ENCODE data around the gene MTG1.
"Not testable (repeated sequence)": the region's sequence is repeated elsewhere in the genome, so short reads cannot be mapped to it uniquely, and the experiment has no call there.

MTG1 gene

GRCh38 chr10:133431888-133432613, 38.1 kb downstream of the MTG1 start:
- not testable (repeated sequence) for DNase-seq

- not testable (repeated sequence) for DNase-seq
Observed at GRCh38 chr10:133432789-133433188, 38.8 kb downstream of the MTG1 start.

- DNase-seq: no peak
Observed at GRCh38 chr10:133438711-133439273, 44.8 kb downstream of the MTG1 start.

DNA sequence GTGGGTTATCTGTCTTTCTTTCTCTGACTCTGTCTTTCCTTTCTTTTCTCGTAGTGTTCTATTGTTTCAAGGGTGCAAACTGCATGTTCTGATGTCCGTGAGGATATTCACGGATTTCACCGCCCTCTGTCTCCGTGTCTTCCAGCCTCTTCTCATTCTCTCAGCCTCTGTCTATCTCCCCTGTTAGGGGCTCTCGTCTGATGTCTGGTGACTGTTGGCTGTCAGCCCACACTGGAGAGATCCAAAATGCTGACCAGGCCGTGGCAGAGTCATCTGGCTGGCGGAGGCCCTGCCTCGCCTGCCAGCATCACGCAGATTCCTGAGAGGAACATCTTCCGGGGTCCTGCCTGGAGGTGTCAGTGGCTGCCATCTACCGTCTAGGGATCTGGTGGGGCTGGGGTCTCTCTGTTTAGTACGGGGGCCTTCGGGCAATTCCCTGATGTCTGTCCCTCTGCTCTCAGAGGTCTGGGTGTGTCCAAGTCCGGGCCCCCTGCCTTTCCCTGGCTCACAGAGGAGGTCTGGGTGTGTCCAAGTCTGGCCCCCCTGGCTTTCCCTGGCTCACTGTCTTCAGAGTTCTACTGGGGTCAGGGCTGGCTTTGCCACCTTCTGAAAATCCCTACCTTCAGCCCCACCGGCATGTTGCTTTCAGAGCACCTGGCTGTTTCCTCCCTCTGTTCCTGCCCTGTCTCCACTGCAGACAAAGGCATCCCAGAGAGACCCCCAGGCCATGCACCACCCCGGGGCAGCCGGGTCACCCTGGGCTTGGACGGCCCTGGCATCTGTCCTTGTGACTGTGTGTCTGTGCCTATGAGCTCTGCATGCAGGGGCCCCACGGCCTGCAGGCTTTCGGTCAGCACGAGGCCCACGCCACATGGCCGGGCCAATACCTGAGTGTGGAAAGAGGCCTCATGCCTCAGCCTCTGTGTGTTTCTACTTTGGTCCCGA, 45.8 kb downstream of the MTG1 start:
- DNase-seq: no peak

- no peak for DNase-seq
Observed at GRCh38 chr10:133440633-133441285, 46.8 kb downstream of the MTG1 start.

GRCh38 chr10:133441356-133441755, 47.4 kb downstream of the MTG1 start:
- not testable (repeated sequence) for DNase-seq

DNA sequence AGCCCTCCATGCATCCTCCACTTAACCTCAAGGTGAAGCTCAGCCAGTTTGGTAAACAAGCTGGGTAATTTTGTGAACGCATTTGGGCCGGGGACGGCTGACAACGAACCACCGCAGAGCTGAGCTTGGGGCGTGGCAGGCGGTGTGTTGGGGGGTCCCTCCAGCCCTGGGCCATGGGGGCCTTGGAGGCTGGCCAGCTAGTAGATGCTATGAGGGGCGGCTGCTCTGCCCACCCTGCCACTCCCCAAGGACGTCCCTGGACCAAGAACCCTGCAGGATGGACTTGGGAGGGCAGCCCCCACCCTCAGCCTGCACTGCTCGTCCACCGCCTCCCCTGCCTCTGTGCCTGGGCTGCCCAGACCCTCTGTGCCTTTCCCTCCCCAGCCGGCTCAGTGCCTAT, 47.8 kb downstream of the MTG1 start:
- DNase-seq: no peak

GRCh38 chr10:133442191-133442966, 48.4 kb downstream of the MTG1 start:
- DNase-seq: no peak

GRCh38 chr10:133442967-133443924, 49.3 kb downstream of the MTG1 start:
- DNase-seq: no peak

DNA sequence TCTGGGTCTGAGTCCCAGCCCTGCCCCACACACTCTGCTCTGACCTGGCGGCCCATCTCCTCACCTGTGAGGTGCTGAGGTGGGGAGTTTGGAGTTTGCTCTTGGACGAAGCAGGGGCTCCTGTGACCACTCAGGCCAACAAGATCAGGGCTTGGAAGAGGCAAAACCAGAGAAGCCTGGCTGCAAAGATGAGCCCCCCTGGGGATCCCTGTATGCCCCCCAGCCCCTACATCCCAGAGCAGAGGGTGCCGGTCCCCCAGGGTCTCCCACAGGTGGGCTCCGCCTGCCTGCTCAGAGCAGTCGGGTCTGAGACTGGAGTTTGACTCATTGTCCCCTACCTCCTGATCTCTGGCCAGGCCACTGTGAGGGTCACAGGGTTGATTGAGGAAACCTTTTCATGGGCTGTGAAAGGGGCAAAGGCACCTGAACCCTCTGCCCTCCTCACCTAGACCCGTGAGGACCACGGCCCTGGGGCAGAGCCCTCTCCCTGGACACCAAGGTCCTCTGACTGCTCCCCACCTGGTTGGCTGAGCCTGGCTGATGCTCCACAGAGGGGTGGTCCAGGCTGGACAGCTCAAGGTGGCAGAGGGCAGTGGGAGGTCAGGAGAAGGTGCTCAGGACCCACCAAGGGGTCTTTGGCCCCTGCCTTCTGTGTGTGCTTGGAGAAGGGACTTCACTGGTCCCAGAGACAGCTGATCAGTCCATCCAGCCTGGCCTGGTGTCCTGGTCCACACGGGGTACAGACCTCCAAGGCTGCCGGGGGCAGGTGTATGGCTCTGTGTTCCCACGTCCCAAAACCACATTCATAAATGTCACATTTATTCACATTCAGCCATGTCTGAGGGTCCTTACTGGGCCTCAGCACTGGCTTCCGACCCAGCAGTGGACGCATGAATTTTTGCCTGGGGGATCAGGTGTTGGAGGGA, 50.6 kb downstream of the MTG1 start:
- no peak for DNase-seq

GRCh38 chr10:133445268-133445732, 51.3 kb downstream of the MTG1 start:
- DNase-seq: no peak

GRCh38 chr10:133445751-133446708, 52.1 kb downstream of the MTG1 start:
- DNase-seq: no peak

GRCh38 chr10:133446979-133447378, 53.0 kb downstream of the MTG1 start:
- DNase-seq: no peak

DNA sequence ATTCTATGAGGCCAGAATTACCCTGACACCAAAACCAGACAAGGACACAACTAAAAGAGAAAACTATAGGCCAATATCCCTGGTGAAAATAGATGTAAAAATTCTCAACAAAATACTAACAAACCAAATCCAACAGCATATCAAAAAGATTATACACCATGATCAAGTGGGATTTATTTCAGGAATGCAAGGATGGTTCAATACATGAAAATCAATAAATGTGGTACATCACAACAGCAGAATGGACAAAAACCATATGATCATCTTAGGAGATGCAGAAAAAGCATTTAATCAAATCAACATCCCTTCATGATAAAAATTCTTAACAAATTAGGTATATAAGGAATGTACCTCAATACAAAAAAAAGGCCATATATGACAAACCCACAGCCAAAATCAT, 54.2 kb downstream of the MTG1 start:
- DNase-seq: no peak

- no peak for DNase-seq
Observed at GRCh38 chr10:133451346-133451745, 57.4 kb downstream of the MTG1 start.

- DNase-seq: no peak
Observed at GRCh38 chr10:133452453-133452852, 58.5 kb downstream of the MTG1 start.

GRCh38 chr10:133453516-133454203, 59.7 kb downstream of the MTG1 start, which contains the start of gene SCART1:
Gene SCART1 (plus strand): TSS chr10:133453945. CDS start chr10:133453998, 53 bp downstream.
- no peak for DNase-seq

Data from activated CD4-positive, CD25-positive, alpha-beta regulatory T cell (primary cell).